Measurements from ENCODE around the gene TGFB3. TPM values are rescaled to one million over a fixed set of nuclear protein-coding genes. Genes with fewer than 3 reads are reported as not detected.

The TGFB3 gene
- total and polyA plus RNA-seq, 4 donors, result 2.1 to 5.8 (median 3.2) TPM

DNA sequence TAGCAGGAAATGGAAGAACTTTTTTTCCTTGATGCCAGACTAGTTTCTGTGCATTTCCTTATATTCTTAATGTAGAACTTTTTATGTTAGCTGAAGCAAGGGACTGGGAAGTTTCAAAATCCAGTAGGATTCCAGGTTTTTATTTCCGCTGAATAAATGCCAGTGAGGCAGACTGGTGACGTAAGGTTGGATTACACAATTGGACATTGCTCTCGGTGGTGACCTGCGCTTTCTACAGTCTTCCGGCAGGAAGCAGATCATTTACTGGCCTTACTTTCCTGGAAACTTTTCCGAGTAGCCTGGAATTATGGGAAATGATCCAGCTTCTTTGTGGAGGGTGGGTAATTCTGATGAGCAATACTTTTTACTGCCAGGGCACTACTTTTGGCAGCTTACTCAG lies 7.3 kb upstream of the TGFB3 start:
- H3K27ac ChIP-seq (ENCODE audit: low read depth in 1 of 2, low read length in 2 of 2), result peak overlapping the region; percentile 68 to 84

More for the DNA sequence above, 7.3 kb upstream of the TGFB3 start:
- H3K4me3 ChIP-seq (ENCODE audit: low read depth in 1 of 3, low read length in 3 of 3), result no peak overlapping the region
- 21% methylated on average over 6 of the region's 6 CpGs for WGBS
- H3K9ac ChIP-seq (ENCODE audit: low read depth in 1 of 2, low read length in 2 of 2), result peak overlapping the region in 1 of 2 donors; percentile 76
- H3K36me3 ChIP-seq (ENCODE audit: control insufficient read depth in 4 of 4, insufficient read depth in 3 of 4, low read depth in 1 of 4, low read length in 3 of 4), result peaks cover 0 to 15% (median 7%) of the 10 kb centered on the region in 4 donors
- peaks cover 10 to 46% (median 25%) of the 10 kb centered on the region in 4 donors for H3K4me1 ChIP-seq (ENCODE audit: control insufficient read depth in 4 of 4, insufficient read depth in 4 of 4, low read length in 3 of 4)
- TF ChIP-seq YY1 (IDR thresholded peaks at IDR 0.05) (peak; percentile 83), HNF4G (IDR thresholded peaks at IDR 0.05) (peak; percentile 88), TAF1 (conservative IDR thresholded peaks at IDR 0.05) (no peak), EGR1 (IDR thresholded peaks at IDR 0.05; ENCODE audit: low read depth in 2 of 2) (peak; percentile 89 to 99), GABPA (IDR thresholded peaks at IDR 0.05 in 1 of 2, conservative IDR thresholded peaks at IDR 0.05 in 1 of 2) (peak; percentile 71 to 89), FOXA2 (IDR thresholded peaks at IDR 0.05) (peak; percentile 63), JUND (IDR thresholded peaks at IDR 0.05) (peak; percentile 96 to 97), FOXA1 (IDR thresholded peaks at IDR 0.05) (peak; percentile 31), RXRA (IDR thresholded peaks at IDR 0.05) (peak; percentile 84 to 94), NR2F2 (IDR thresholded peaks at IDR 0.05) (peak; percentile 92), HNF4A (conservative IDR thresholded peaks at IDR 0.05) (peak; percentile 94 to 95), RAD21 (IDR thresholded peaks at IDR 0.05) (peak; percentile 50 to 54), SP1 (IDR thresholded peaks at IDR 0.05) (peak; percentile 97)
- TF ChIP-seq, protein P1, sequence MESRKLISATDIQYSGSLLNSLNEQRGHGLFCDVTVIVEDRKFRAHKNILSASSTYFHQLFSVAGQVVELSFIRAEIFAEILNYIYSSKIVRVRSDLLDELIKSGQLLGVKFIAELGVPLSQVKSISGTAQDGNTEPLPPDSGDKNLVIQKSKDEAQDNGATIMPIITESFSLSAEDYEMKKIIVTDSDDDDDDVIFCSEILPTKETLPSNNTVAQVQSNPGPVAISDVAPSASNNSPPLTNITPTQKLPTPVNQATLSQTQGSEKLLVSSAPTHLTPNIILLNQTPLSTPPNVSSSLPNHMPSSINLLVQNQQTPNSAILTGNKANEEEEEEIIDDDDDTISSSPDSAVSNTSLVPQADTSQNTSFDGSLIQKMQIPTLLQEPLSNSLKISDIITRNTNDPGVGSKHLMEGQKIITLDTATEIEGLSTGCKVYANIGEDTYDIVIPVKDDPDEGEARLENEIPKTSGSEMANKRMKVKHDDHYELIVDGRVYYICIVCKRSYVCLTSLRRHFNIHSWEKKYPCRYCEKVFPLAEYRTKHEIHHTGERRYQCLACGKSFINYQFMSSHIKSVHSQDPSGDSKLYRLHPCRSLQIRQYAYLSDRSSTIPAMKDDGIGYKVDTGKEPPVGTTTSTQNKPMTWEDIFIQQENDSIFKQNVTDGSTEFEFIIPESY (IDR thresholded peaks at IDR 0.05), result peak; percentile 84
- TF ChIP-seq, protein P2, sequence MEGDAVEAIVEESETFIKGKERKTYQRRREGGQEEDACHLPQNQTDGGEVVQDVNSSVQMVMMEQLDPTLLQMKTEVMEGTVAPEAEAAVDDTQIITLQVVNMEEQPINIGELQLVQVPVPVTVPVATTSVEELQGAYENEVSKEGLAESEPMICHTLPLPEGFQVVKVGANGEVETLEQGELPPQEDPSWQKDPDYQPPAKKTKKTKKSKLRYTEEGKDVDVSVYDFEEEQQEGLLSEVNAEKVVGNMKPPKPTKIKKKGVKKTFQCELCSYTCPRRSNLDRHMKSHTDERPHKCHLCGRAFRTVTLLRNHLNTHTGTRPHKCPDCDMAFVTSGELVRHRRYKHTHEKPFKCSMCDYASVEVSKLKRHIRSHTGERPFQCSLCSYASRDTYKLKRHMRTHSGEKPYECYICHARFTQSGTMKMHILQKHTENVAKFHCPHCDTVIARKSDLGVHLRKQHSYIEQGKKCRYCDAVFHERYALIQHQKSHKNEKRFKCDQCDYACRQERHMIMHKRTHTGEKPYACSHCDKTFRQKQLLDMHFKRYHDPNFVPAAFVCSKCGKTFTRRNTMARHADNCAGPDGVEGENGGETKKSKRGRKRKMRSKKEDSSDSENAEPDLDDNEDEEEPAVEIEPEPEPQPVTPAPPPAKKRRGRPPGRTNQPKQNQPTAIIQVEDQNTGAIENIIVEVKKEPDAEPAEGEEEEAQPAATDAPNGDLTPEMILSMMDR (IDR thresholded peaks at IDR 0.05; ENCODE audit: low read depth, low read length, missing input control), result no peak
- TF ChIP-seq, protein P3, sequence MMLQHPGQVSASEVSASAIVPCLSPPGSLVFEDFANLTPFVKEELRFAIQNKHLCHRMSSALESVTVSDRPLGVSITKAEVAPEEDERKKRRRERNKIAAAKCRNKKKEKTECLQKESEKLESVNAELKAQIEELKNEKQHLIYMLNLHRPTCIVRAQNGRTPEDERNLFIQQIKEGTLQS (IDR thresholded peaks at IDR 0.05), result peak; percentile 96
- TF ChIP-seq, protein P4, sequence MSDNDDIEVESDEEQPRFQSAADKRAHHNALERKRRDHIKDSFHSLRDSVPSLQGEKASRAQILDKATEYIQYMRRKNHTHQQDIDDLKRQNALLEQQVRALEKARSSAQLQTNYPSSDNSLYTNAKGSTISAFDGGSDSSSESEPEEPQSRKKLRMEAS (IDR thresholded peaks at IDR 0.05), result peak; percentile 100
- TF ChIP-seq, protein P5, sequence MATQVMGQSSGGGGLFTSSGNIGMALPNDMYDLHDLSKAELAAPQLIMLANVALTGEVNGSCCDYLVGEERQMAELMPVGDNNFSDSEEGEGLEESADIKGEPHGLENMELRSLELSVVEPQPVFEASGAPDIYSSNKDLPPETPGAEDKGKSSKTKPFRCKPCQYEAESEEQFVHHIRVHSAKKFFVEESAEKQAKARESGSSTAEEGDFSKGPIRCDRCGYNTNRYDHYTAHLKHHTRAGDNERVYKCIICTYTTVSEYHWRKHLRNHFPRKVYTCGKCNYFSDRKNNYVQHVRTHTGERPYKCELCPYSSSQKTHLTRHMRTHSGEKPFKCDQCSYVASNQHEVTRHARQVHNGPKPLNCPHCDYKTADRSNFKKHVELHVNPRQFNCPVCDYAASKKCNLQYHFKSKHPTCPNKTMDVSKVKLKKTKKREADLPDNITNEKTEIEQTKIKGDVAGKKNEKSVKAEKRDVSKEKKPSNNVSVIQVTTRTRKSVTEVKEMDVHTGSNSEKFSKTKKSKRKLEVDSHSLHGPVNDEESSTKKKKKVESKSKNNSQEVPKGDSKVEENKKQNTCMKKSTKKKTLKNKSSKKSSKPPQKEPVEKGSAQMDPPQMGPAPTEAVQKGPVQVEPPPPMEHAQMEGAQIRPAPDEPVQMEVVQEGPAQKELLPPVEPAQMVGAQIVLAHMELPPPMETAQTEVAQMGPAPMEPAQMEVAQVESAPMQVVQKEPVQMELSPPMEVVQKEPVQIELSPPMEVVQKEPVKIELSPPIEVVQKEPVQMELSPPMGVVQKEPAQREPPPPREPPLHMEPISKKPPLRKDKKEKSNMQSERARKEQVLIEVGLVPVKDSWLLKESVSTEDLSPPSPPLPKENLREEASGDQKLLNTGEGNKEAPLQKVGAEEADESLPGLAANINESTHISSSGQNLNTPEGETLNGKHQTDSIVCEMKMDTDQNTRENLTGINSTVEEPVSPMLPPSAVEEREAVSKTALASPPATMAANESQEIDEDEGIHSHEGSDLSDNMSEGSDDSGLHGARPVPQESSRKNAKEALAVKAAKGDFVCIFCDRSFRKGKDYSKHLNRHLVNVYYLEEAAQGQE (IDR thresholded peaks at IDR 0.05), result peak; percentile 88
- no peaks in the 10 kb centered on the region for H3K27me3 ChIP-seq (ENCODE audit: control insufficient read depth in 4 of 4, insufficient read depth in 4 of 4, low read length in 3 of 4)
- no peaks in the 10 kb centered on the region for H3K9me3 ChIP-seq (ENCODE audit: control insufficient read depth in 4 of 4, low read length in 3 of 4)
- DNase-seq (ENCODE audit: low spot score), result no peak

Measured in liver (tissue), 9 donors.